ENCODE results near the gene TMEM154.

TMEM154 gene

GRCh38 chr4:152626790-152627189, 53.0 kb downstream of the TMEM154 start:
- DNase-seq, result no peak

GRCh38 chr4:152620915-152621314, 58.9 kb downstream of the TMEM154 start:
- DNase-seq, result no peak

- DNase-seq, result no peak
Measured at GRCh38 chr4:152620218-152620617, 59.6 kb downstream of the TMEM154 start.

DNA sequence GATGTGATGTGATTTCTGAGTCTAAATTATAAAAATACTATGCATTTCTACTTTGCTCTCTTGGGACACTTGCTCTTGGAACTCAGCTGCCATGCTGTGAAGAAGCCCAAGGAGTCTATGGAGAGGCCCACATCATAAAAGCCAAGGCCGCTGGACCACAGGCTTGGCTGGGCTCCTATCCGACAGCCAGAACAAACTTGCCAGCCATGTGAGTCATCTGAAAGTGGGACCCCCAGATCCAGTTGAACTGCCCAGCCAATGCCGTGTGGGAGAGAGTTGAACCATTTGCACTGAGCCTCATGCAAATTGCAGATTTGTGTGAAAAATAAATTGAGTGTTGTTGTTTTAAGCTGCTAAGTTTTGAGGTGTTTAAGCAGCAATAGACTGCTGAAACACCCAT, 60.2 kb downstream of the TMEM154 start:
- no peak for DNase-seq

- DNase-seq, result no peak
Measured at GRCh38 chr4:152618971-152619370, 60.8 kb downstream of the TMEM154 start.

DNA sequence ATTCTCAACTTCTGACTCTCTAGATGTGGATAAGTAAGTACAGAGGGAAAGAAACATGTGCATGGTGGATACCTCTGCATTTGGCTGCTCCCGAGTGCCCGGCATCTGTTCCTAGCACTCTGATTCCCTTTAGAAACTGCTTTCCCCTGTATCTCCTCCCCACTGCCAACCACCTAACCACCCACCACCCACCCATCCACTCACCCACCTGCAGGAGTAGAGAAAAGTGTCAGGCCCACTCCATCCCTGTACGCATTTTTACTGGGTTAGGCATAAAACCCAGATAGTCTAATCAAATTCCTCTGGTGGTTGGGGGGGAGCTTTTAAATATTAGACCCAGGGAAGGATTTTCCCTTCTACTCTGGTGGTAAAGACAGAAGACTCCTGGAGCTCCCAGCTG, 63.0 kb downstream of the TMEM154 start:
- no peak for DNase-seq

DNA sequence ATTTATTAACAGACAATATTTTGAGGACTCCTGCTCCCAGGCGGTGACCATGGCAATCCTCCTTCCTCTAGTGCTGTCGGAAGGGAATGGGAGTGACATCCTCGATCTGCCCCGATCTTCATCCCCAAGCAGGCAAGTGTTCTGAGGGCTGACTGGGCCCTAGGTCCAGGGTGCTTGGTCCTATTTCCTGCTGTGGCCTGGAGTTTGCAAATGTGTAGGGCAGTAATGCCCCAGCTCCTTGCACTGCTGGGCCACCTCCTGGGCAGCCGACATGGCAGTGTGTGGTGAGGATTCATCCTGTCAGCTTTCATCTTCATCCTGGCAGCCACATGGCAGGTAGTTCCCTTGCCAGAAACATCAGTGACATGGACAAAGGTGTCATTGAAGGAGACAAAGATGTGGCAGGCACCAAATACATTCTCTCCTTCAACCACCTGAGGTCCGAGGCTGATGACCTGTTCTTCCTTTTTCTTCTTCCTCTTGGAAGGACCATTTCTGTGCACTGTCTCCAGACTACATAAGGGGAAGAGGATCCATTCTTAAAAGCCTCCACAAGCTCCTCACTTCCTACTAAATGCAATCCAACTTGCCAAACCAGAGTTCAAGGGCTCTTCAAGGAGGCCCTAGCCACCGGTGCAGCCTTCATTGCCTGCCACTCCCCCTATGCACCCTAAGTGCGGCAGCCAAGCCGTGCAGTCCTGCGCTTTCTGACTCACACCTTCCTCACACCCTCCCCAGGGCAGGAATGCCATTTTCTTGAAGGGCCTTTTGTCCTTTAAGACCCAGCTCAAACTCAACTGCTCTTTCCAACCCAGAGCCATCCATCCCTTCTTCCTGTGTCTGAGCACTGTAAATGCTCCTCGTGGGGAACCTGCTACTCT, 65.7 kb downstream of the TMEM154 start:
- peak; percentile 28 to 32 for DNase-seq

DNA sequence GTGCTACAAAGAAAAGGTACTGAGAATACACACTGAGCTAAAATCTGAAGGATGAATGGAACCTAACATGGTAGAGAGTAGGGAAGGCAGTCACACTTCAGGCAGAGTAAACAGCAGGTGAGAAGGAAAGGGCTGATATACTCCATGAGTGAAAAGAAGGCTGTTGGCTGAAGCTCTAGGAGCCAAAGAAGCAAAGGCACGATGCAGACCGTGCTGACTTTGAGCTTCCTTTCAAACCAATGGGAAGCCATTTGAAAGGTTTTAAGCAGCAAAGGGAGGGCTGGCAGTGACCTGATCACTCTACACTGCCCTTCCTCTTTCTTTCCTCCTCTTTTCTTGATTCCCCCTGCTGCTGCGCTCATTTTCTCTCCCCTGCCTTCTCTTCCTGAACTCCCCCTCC, 66.4 kb downstream of the TMEM154 start:
- DNase-seq, result no peak

- DNase-seq, result no peak
Measured at GRCh38 chr4:152610131-152610530, 69.7 kb downstream of the TMEM154 start.

- no peak for DNase-seq
Measured at GRCh38 chr4:152609481-152609880, 70.3 kb downstream of the TMEM154 start.

DNA sequence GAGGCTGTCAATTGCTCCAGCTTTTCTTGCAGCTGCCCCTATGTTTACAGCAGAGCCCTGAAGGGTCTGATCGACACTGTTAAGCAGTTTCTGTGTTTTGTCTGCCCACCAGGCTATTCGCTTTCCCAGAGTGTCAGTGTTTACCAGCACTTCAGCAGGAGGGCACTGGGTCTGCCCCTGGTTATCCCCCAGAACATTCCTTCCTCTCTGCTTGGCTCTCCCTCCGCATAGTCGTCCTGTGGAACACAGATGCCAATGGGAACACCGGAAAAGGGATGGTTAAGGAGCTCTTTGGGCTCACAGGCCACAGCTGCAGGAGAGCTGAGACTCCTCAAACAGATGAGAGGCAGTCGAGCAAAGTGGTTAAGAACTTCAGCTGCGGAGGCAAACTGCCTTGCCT, 72.6 kb downstream of the TMEM154 start:
- DNase-seq, result no peak

- DNase-seq, result no peak
Measured at GRCh38 chr4:152606753-152607152, 73.0 kb downstream of the TMEM154 start.

DNA sequence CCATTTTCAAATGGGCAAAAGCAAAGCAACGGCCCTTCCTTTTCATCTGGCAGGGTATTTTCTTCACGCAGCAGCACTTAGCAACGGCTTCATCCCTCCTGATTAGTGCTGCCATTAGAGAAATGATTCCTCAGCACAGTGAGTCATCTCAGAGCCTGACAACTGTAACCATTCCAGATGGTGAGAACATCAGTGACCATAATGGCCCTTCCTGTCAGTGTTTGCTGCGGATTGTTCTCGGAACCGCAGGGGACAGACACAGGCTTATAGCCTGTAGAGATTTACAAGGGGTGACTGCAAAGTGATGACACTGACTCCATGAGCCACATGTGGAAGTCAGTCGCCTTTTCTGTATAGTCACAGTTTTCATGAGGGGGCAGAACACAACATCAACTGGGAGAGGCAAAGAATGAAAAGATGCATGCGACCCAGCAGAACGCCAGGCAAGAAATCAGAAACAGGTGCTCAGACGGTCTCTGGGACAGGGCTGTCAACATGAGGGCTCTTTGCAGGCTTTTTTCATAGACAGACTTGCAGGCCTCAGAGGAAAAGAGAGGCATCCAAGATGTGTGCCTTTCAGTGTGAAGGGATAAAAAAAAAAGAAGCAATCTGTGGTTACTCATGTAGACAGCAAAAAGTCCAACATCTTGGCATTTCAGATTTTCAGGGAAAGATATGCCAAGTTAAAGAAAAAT, 74.0 kb downstream of the TMEM154 start:
- no peak for DNase-seq

DNA sequence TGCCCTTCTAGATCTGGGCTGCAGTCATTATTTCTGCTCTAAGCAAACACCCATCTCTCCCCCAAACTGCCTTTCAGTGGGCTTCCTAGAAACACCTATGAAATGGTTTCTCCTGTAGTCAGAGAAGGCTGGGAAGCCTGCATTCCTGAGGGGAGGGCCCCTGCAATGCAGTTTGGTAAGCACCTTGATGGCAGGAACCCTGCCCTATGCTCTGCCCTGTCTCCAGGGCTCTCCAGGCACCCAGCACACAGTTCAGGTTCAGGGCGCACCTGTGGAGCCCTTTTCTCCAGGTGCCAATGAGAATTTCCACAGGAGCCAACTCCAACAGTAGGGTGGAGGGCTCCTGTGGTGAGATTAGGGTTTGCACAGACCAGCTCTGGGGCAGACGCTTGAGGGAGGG, 74.8 kb downstream of the TMEM154 start:
- DNase-seq, result no peak

DNA sequence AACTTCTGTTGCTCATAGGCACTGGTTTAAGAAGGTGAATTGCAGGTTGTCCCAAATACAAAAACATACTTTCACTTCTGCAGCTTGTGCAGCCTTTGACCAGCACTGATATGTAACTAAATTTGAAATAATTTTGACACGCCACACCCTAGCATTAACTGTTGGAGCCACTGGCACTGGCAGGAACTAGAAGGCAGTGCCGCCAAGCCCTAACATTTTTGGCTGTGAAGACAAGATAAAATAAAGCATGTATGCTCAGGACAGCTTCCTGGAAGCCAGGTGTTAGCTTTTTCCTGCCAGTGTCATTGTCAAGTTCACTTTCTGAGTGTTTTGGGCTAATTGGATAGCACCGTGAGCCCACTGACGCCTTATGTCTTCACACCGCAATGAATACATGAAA, 78.6 kb downstream of the TMEM154 start:
- no peak for DNase-seq

DNA sequence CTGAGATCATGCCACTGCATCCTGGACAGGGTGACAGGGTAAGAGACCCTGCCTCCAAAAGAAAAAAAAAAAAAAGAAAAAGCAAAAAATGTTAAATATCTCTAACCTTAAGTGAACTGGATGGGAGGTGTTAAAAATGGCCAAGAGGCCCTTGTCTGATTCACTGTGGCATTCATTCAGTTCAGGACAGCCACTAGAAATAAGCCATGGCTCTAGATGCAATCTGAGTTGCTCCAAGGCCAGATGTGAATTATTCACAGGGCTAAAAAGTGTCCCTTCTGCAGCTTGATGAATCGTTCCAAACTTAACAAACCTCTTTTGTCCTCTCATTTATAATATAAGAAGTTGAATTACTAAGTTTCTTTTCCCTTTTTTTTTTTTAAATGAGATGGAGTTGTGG, 80.2 kb downstream of the TMEM154 start:
- DNase-seq, result no peak

- DNase-seq, result no peak
Measured at GRCh38 chr4:152599095-152599494, 80.7 kb downstream of the TMEM154 start.

GRCh38 chr4:152598454-152598853, 81.3 kb downstream of the TMEM154 start:
- no peak for DNase-seq

GRCh38 chr4:152594978-152595925, 84.5 kb downstream of the TMEM154 start:
- no peak for DNase-seq

GRCh38 chr4:152594057-152594456, 85.7 kb downstream of the TMEM154 start:
- no peak for DNase-seq

- no peak for DNase-seq
Measured at GRCh38 chr4:152591876-152592275, 87.9 kb downstream of the TMEM154 start.

GRCh38 chr4:152591396-152591795, 88.4 kb downstream of the TMEM154 start:
- DNase-seq, result no peak

Measured in inflammatory macrophage (primary cell).